Stimulated activated effector memory CD8-positive, alpha-beta T cell treated with anti-CD3 and anti-CD28 coated beads, Interleukin-12 subunit alpha, Interleukin-12 subunit beta, amount 100 ng/mL, for 72 hours (primary cell): Measurements from ENCODE around the gene PUM1.
"Not testable (repeated sequence)": the region's sequence is repeated elsewhere in the genome, so short reads cannot be mapped to it uniquely, and the experiment has no call there.

Experiments used
- ATAC-seq: fragments of 150-1000 bp; cut with Tn5 transposase; 2 replicates; pipeline ENCODE4 v1.10.0; 2021
- DNase-seq, 2 donors: peaks; one replicate each; pipeline ENCODE4 v3.0.0; 2021 to 2022; ENCODE audit warnings: low spot score in 2 of 2
- H3K27ac Mint-ChIP-seq: one replicate; pipeline ENCODE4 v1.8.0; 2022; ENCODE audit warnings: mild to moderate bottlenecking, mixed read lengths
- H3K36me3 Mint-ChIP-seq: one replicate; pipeline ENCODE4 v1.8.0; 2022; ENCODE audit warnings: mild to moderate bottlenecking, mixed read lengths
- H3K4me1 Mint-ChIP-seq: one replicate; pipeline ENCODE4 v1.8.0; 2022; ENCODE audit warnings: mixed read lengths
- H3K4me3 Mint-ChIP-seq: one replicate; pipeline ENCODE4 v1.8.0; 2022; ENCODE audit warnings: mild to moderate bottlenecking, mixed read lengths
- H3K9me3 Mint-ChIP-seq: one replicate; pipeline ENCODE4 v1.8.0; 2022; ENCODE audit warnings: mixed read lengths

The PUM1 gene

DNA sequence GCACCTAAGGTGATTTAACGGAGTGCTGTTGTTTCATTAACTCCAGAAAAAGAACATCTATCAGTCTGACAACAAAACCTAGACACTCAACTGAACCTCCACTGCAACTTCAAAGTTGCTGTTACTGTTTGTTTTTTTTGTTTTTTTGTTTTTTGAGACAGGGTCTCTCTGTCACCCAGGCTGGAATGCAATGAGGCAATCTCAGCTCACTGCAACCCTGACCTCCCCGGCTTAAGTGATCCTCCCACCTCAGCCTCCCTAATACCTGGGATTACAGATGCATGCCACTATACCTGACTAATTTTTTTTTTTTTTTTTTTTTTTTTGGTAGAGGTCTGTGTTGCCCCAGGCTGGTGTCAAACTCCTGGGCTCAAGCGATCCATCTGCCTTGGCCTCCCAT is 90.3 kb downstream of the PUM1 start:
- H3K36me3 Mint-ChIP-seq, result peaks cover 100% of the 10 kb centered on the region
- DNase-seq, result no peak
- peak overlapping the region; percentile 89 for H3K27ac Mint-ChIP-seq

DNA sequence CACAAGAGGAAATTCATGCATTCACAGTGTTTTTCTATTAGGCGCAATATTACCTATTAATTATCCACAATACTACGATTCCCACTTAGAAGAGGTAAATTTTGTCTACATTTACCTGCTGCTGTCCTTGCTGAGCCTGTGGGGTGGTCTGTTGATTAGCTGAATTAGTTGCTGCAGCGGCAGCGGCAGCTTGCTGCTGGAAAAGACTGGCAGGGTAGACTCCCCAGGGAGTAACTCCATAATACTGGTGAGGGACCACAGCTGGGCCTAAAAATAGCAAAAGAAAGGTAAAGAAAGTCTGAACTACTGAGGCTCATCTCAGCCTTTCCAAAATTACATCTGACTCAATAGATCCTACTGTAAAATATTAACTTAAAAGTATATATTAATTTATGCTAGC is 91.0 kb downstream of the PUM1 start:
- peaks cover 31% of the 10 kb centered on the region for H3K4me1 Mint-ChIP-seq
- H3K36me3 Mint-ChIP-seq, result peaks cover 100% of the 10 kb centered on the region
- no peak overlapping the region for H3K27ac Mint-ChIP-seq
- no peaks in the 10 kb centered on the region for H3K9me3 Mint-ChIP-seq
- no peak overlapping the region for H3K4me3 Mint-ChIP-seq
- ATAC-seq, result no peak
- no peak for DNase-seq

More for the DNA sequence above, 90.3 kb downstream of the PUM1 start:
- Mint-ChIP-seq H3K4me1 (peaks cover 31% of the 10 kb centered on the region), H3K4me3 (no peak overlapping the region), H3K9me3 (no peaks in the 10 kb centered on the region)
- ATAC-seq, result no peak

DNA sequence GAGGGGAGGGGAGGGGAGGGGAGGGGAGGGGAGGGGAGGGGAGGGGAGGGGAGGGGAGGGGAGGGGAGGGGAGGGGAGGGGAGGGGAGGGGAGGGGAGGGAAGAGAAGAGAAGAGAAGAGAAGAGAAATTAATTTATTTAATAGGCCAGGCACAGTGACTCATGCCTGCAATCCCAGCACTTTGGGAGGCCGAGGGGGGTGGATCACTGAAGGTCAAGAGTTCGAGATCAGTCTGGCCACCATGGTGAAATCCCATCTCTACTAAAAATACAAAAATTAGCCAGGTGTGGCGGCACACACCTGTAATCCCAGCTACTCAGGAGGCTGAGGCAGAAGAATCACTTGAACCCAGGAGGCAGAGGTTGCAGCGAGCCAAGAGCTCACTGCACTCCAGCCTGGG is 93.2 kb downstream of the PUM1 start:
- not testable (repeated sequence) for H3K9me3 Mint-ChIP-seq, ATAC-seq
- peak overlapping the region; percentile 85 for H3K27ac Mint-ChIP-seq

DNA sequence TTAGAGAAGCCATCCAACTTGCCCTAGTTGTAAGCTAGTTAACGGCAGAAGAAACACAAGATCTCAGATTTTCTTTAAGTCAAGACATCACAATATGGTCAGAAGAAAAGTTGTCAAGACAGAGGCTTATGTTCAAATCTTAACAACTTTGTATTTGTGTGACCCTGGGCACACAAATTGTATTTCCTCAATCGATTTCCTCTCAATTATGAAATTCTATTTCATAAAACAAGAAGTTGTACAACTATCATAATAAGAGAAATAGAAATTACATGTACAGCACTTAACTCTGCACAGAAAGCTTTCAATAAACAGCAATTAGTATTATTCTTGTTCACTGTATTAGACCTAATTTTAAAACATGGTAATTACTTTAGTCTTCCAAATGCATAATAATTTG is 94.0 kb downstream of the PUM1 start:
- Mint-ChIP-seq H3K4me3 (no peak overlapping the region), H3K36me3 (peaks cover 100% of the 10 kb centered on the region), H3K4me1 (peaks cover 10% of the 10 kb centered on the region), H3K9me3 (no peaks in the 10 kb centered on the region), H3K27ac (peak overlapping the region; percentile 85)
- DNase-seq, result no peak
- ATAC-seq, result no peak

More for the DNA sequence above, 93.2 kb downstream of the PUM1 start:
- H3K36me3 Mint-ChIP-seq, result peaks cover 100% of the 10 kb centered on the region
- not testable (repeated sequence) for H3K4me3 Mint-ChIP-seq, DNase-seq
- H3K4me1 Mint-ChIP-seq, result peaks cover 18% of the 10 kb centered on the region

DNA sequence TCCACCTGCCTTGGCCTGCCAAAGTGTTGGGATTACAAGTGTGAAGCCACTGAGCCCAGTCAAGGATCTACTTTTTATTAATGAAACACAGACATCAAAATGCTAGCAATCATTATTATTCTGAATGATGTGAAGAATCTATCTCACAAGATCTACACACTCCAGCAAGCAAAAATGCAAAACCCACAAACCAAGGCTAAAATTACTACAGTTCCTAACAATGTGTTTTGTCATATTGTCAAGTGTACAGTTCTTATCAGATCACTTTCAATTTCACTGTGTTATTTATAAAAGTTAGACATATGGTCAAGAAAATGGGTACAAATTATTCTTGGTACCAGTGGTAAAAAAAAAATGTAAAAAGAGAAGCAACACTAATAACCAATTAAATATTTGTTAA is 95.6 kb downstream of the PUM1 start:
- H3K36me3 Mint-ChIP-seq, result peaks cover 100% of the 10 kb centered on the region
- ATAC-seq, result no peak
- no peak for DNase-seq
- H3K9me3 Mint-ChIP-seq, result no peaks in the 10 kb centered on the region
- no peak overlapping the region for H3K4me3 Mint-ChIP-seq
- peaks cover 4% of the 10 kb centered on the region for H3K4me1 Mint-ChIP-seq
- no peak overlapping the region for H3K27ac Mint-ChIP-seq

DNA sequence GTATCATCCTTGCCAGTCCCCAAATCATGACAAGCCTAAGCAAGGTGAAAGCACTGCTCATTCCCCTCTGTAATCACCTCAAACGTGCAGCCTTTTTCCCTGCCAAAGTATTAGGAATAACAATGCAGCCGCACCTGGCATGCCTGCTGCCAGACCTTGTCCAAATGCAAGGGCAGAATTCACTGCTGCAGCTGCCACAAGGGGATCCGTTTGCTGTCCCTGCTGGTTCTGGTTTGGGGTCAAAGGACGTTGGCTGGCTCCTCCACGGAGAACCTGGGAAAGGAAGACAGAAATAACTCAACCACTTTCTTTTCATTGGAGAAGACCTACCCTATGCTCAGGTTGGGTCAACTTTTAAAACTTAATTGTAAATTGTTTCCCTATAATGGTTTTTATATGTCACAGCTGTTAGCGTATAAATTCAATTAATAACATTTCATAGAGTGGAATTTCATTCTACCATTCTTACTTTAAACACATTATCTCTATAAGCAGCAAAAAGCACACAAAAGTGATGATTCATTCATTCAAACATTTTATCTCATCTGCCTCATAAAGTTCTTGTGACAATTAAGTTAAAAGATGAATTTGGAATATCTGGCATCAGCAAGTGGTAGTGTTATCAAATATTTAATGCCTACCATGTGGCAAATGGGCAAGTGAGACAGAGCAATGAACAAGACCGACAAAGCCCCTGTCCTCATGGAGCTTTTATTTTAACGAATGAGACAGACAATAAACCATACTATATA is 97.1 kb downstream of the PUM1 start:
- H3K9me3 Mint-ChIP-seq, result no peaks in the 10 kb centered on the region
- H3K4me1 Mint-ChIP-seq, result peaks cover 4% of the 10 kb centered on the region
- peaks cover 100% of the 10 kb centered on the region for H3K36me3 Mint-ChIP-seq
- DNase-seq, result no peak
- no peak for ATAC-seq
- no peak overlapping the region for H3K27ac Mint-ChIP-seq
- no peak overlapping the region for H3K4me3 Mint-ChIP-seq

DNA sequence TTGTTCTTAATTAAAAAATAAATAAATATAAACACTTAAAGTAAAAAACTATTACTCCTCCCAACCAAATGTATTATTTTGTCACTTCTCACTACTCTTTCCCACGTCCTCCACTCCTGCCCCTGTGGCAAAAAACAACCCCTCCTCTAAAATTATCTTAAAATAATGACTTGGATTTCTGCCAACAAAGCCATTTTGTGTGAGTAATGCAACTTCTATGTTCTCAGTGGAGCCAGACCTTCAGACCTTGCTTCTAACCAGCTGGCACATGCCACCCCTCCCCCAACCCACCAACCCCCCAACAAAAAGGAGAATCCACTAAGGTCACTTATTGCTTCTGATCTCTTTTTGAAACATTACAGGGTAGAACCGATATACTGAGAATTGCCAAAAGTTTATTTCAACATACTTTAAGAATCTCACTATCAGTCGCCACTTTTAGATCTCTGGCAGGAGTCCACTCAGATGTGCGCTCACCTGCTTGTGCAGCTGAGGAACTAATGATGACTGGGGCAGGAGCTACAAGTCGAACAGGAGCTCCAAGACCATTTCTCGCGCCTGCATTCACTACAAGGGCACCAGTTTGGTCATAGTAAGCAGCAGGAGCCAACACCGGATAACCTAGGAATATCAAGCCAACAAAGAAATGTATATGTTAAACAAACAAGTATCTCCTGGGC is 98.7 kb downstream of the PUM1 start:
- peaks cover 100% of the 10 kb centered on the region for H3K36me3 Mint-ChIP-seq
- ATAC-seq (no peak), DNase-seq (no peak)
- no peaks in the 10 kb centered on the region for H3K9me3 Mint-ChIP-seq
- H3K27ac Mint-ChIP-seq, result peak overlapping the region; percentile 60
- H3K4me1 Mint-ChIP-seq, result peaks cover 2% of the 10 kb centered on the region
- H3K4me3 Mint-ChIP-seq, result no peak overlapping the region

DNA sequence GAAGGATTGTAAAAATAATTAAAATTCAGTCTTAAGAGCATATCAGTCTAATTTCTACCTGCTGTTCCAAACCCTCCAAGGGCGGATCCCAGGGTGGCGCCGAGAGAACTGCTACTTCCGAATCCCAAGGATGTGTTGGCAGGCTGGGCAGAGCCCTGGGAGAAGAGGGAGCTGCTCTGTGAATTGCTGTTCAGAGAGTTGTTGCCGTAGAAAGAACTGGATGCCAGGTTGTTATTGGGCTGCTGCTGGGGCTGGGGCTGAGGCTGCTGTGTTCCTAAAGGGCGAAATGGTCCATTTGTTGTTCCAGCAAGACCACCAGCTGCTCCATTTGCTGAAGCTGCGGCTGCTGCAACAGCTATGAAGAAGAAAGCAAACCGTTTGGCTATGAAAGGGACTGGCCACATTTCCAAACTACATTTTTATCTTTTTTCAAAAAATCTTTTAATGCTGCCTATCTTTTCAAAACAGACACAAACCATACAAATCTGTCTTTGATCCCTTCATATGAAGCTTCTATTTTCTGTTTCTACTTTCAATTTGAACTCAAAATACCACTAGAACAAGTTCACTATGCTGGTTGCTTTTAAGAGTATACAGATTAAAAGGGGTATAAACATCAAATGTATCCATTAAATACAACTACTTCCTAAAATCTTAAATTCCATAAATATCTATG is 99.5 kb downstream of the PUM1 start:
- Mint-ChIP-seq H3K4me3 (no peak overlapping the region), H3K27ac (peak overlapping the region; percentile 7), H3K4me1 (no peaks in the 10 kb centered on the region), H3K36me3 (peaks cover 100% of the 10 kb centered on the region), H3K9me3 (no peaks in the 10 kb centered on the region)
- ATAC-seq (no peak), DNase-seq (no peak)

DNA sequence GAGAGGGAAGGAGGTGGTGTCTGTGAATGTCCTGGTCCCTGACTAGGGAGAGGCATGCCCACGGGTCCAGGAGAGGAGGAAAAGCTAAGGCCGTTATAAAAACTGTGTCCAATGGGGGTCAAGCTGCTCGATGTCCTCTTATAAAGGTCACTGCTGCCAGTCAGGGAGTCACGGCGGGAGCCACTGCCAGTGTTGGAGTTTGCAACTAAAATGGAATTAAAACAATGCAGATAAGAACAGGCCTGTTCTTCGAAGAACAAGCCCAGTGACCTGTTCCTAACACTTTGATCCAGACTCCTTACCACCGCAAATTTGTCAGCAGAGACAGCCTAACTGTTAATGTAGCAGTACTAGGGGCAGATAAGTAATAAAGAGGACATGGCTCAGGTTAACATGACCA is 100.8 kb downstream of the PUM1 start:
- ATAC-seq (no peak), DNase-seq (no peak)
- no peaks in the 10 kb centered on the region for H3K9me3 Mint-ChIP-seq
- no peak overlapping the region for H3K27ac Mint-ChIP-seq
- no peaks in the 10 kb centered on the region for H3K4me1 Mint-ChIP-seq
- peaks cover 100% of the 10 kb centered on the region for H3K36me3 Mint-ChIP-seq
- H3K4me3 Mint-ChIP-seq, result no peak overlapping the region

DNA sequence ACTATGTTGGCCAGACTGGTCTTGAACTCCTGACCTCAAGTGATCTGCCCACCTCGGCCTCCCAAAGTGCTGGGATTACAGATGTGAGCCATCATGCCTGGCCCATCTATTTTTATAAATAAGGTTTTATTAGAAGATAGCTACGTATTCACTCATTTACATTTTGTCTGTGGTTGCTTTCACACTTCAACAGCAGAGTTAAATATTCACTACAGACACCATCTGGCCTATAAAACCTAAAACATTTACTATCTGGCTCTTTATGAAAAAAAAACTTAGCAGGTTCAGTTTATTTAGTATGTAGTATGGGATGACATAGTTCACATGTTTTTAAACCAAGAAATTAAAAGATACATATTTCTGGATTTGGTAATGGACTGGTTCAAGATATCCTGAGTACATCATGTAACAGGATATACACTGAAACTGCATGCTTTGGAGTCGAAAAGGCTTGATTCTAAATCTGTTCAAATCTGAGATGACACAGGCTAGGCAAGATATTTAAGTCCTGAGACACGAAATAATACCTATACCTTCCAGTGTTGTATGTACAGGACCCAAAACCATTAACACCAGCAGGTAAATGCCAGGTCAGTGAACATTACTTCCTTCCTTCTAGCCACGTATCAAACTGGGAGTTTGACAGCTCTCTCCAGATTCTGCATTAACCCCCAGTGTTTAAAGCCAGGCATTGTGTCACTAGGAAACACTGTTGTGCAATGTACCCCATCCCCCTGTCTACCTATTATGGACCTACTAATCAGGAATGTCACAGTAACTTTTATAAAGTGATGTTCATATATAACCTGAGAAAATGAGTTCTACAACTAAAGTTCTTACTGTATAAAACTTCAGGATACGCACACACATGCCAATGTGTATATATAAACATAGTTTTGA is 102.7 kb downstream of the PUM1 start:
- Mint-ChIP-seq H3K4me3 (no peak overlapping the region), H3K27ac (no peak overlapping the region), H3K36me3 (peaks cover 100% of the 10 kb centered on the region), H3K9me3 (no peaks in the 10 kb centered on the region), H3K4me1 (peaks cover 15% of the 10 kb centered on the region)
- DNase-seq, result no peak
- ATAC-seq, result no peak

DNA sequence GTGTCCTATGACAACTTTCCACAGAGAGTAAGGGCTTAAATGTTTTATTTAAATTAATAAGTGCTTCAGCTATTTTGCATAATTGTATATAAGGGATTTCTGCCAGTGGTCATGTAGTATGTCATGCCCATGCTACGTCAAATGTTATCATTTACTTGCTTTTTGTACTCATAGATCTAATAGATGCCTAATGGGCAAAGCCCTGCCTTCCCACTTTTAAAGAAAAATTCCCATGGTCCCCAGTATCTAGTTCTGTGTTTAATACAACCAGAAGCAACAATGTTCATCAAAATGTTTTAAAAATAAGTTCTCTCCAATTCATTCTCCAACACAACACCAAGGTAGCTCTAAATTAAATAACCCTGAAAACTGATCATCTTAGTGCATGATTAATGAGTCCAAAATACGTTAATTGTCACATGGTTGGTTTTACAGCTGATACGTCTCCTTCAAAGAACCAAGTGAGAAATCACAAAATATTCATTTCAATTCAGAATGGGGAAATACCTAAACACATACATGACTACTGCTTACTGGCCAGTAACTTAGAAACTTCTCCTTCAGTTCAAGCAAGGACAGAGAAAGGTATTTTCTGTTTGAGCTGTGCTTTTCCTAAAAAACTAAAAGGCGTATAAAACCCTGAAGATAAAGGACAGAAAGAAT is 107.8 kb downstream of the PUM1 start:
- peak overlapping the region; percentile 2 for H3K27ac Mint-ChIP-seq

DNA sequence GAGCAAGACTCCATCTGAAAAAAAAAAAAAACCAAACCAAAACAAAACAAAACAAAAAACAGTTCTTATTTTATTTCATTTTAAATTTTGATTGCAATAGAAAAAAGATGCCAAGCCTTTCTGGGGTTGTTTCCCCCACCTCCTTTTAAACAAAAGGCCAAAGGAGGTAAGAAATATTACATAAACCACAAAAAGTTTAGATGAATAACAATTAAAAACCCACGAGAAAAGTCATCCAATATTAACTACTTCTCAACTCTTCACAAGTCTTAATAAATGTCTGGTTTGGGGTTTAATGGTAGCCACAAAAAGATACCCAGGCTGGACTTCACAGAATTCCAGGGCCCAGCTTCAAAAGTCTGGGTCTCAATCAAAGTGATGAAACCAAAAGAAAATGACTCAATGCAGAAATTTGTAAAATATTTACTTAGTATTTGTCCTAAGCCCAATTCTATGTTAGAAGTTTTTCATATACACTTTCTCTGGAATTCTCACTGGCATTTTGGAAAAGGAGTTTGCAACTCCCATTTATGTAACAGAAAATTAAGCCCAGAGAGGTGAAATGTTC is 110.0 kb downstream of the PUM1 start:
- Mint-ChIP-seq H3K4me1 (peaks cover 20% of the 10 kb centered on the region), H3K27ac (no peak overlapping the region), H3K9me3 (no peaks in the 10 kb centered on the region), H3K4me3 (no peak overlapping the region), H3K36me3 (peaks cover 100% of the 10 kb centered on the region)
- ATAC-seq, result no peak
- no peak for DNase-seq

More for the DNA sequence above, 107.8 kb downstream of the PUM1 start:
- DNase-seq, result no peak
- Mint-ChIP-seq H3K36me3 (peaks cover 100% of the 10 kb centered on the region), H3K4me1 (peaks cover 20% of the 10 kb centered on the region), H3K4me3 (no peak overlapping the region), H3K9me3 (no peaks in the 10 kb centered on the region)
- no peak for ATAC-seq

DNA sequence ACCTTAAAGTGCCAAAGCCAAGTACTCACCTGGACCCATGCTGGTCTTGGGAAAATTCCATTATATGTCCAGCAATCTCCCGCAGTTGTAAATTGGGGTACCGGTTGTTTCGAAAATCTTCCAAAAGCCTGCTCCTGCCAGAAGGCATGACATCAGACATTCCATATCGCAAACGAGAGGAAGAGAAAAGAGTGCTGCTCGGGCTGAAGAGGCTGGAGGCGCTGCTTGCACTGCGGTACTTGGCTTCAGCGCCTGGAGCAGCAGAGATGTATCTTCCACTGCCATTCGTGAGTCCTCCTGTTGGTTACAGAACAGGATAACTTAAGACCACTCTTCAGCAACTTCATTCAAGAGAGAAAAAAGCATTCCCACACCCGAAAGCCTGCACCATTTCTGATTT is 111.8 kb downstream of the PUM1 start:
- Mint-ChIP-seq H3K9me3 (no peaks in the 10 kb centered on the region), H3K27ac (no peak overlapping the region), H3K4me1 (peaks cover 12% of the 10 kb centered on the region), H3K36me3 (peaks cover 99% of the 10 kb centered on the region), H3K4me3 (no peak overlapping the region)
- ATAC-seq (no peak), DNase-seq (no peak)

DNA sequence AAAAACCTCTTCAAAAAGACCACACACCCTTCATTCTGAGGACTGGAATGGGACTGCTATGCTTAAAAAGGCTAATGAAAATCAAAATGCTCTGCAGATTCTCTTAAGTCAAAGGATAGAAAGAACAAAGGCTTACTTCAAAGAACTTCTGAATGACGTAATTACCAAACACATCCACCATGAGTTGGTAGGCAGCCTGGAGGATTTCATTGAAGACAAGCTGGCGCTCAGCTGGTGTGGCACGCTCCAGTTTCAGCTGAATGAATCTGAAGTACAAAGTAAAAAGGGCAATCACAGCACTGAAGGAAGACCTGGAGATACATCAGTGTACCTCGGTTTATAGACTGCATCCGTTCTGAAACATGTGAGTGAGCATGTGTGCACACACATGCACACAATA is 113.4 kb downstream of the PUM1 start:
- H3K27ac Mint-ChIP-seq, result peak overlapping the region; percentile 60

More for the DNA sequence above, 113.4 kb downstream of the PUM1 start:
- H3K36me3 Mint-ChIP-seq, result peaks cover 99% of the 10 kb centered on the region
- H3K4me1 Mint-ChIP-seq, result peaks cover 7% of the 10 kb centered on the region
- ATAC-seq (no peak), DNase-seq (no peak)
- H3K9me3 Mint-ChIP-seq, result no peaks in the 10 kb centered on the region
- no peak overlapping the region for H3K4me3 Mint-ChIP-seq
